ENCODE measurements around the gene IMMP2L. TPM values are rescaled to one million over a fixed set of nuclear protein-coding genes. Genes with fewer than 3 reads are reported as not detected.
"Not testable (repeated sequence)": the region's sequence is repeated elsewhere in the genome, so short reads cannot be mapped to it uniquely, and the experiment has no call there.

The IMMP2L gene
- total RNA-seq, 4 donors from 2014 or later: 2.6 to 69.1 (median 34.7) TPM

DNA sequence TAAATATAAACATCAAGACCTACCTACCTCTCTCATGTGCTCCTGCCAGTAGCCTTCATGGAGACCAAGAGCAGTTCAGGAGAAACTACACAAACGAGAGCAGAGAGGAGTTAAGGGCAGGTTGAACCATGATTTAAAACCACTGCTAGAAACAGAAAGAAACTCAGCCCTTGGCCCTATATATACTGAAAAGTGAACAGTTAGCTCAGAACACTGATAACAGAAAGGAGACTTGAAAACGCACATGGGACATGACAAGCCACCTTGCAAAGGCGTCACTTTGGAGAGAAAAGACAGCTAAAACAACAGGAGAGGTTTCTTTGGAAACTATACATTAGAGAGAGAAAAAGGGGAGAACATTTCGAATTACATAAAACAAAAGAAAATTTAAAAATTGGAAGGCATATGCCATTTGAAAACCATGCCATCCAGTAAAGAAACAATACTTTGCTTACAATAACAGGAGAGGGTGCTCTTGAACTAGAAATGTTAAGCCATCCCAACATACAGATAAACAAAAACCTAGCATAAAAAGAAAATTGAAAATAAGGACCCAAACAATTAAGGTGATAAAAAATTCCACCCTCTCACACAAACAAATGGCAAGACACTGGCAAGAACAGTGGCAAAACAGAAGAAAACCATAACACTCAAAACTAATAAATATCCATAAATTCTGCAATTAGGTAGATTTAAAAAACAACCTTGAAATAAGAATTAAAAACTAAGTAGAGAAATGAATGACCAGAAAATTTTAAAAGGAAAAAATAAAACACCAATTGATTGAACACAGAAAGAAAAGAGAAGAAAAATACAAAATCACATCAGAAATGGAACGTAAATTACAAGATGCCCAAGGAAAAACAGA is 232.7 kb downstream of the IMMP2L start:
- Histone ChIP-seq H3K36me3 (no peaks in the 10 kb centered on the region), H3K9me3 (no peaks in the 10 kb centered on the region)
- intact Hi-C loops (cut with DNase I; ENCODE audit: low total_unique reads): no loop called here

DNA sequence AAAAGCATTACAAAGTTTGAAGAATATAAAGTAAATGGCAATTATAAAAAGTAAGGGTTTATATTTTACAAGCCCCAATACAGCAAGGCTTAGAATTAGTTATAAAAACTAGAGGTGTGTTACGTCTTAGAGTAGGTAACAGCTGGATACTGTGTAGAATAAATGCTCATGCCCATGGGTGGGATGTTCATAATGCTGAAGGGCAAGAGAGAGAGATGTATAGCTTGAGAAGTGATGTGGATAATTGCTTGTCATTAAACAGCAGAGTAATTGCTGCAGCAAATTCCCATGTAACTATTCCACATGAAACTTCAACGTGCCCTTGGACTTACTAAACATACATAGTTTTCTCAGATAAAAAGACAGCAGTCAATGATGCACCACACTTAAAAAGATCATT is 233.8 kb downstream of the IMMP2L start:
- Histone ChIP-seq H3K9me3 (no peaks in the 10 kb centered on the region), H3K27ac (no peak overlapping the region), H3K36me3 (no peaks in the 10 kb centered on the region), H3K4me1 (no peaks in the 10 kb centered on the region), H3K4me3 (no peak overlapping the region), H3K27me3 (no peaks in the 10 kb centered on the region)
- DNase-seq: no peak
- TF ChIP-seq, protein P1, sequence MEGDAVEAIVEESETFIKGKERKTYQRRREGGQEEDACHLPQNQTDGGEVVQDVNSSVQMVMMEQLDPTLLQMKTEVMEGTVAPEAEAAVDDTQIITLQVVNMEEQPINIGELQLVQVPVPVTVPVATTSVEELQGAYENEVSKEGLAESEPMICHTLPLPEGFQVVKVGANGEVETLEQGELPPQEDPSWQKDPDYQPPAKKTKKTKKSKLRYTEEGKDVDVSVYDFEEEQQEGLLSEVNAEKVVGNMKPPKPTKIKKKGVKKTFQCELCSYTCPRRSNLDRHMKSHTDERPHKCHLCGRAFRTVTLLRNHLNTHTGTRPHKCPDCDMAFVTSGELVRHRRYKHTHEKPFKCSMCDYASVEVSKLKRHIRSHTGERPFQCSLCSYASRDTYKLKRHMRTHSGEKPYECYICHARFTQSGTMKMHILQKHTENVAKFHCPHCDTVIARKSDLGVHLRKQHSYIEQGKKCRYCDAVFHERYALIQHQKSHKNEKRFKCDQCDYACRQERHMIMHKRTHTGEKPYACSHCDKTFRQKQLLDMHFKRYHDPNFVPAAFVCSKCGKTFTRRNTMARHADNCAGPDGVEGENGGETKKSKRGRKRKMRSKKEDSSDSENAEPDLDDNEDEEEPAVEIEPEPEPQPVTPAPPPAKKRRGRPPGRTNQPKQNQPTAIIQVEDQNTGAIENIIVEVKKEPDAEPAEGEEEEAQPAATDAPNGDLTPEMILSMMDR (IDR thresholded peaks at IDR 0.05): no peak
- no peak for TF ChIP-seq POLR2A (IDR thresholded peaks at IDR 0.05)
- intact Hi-C loops (cut with DNase I; ENCODE audit: low total_unique reads): no loop called here

More for the DNA sequence above, 232.7 kb downstream of the IMMP2L start:
- Histone ChIP-seq H3K27me3 (no peaks in the 10 kb centered on the region), H3K4me3 (no peak overlapping the region), H3K27ac (no peak overlapping the region), H3K4me1 (no peaks in the 10 kb centered on the region)
- TF ChIP-seq, protein P1 (IDR thresholded peaks at IDR 0.05): no peak
- TF ChIP-seq POLR2A (IDR thresholded peaks at IDR 0.05): no peak
- DNase-seq: no peak

DNA sequence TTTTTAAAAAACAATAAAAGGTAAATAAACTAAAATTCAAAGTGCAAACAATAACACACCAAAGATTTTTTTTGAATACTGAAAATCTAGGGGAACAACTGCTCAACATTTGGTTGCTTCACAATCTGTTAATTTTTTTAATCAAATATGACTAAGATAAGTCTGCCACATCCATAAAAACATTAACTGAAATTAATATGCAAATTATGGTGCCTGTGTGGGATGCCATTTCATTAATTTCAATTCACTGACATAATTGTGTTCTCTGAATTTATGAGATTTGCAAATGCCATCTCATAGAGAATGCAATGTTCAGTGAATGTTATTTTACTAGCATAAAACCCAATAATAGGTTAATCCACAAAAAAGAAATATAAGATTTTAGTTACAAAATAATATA is 237.5 kb downstream of the IMMP2L start:
- Histone ChIP-seq H3K36me3 (no peaks in the 10 kb centered on the region), H3K27ac (no peak overlapping the region), H3K9me3 (no peaks in the 10 kb centered on the region), H3K4me1 (no peaks in the 10 kb centered on the region), H3K27me3 (no peaks in the 10 kb centered on the region), H3K4me3 (no peak overlapping the region)
- intact Hi-C loops (cut with DNase I; ENCODE audit: low total_unique reads): no loop called here
- TF ChIP-seq, protein P1 (IDR thresholded peaks at IDR 0.05): no peak
- no peak for TF ChIP-seq POLR2A (IDR thresholded peaks at IDR 0.05)
- DNase-seq: no peak

DNA sequence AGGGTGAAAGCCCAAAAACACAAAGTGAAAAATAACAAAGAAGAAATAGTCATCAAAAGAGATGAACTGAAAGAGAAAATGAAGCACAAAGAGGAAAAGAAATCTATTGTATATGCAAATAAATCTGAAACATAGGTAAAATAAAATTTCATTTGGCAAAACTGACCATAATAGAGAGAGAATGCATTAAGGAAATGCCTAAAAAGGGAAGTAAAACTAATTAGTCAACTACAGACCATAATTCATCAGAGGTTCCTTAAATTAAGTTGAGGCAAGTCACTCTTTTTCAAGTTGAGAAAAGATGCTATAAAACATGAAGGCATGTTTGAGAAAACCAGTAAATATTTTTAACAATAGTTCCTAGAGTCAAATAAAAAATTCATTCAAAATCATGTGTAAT is 238.1 kb downstream of the IMMP2L start:
- DNase-seq: no peak
- Histone ChIP-seq H3K4me1 (no peaks in the 10 kb centered on the region), H3K36me3 (no peaks in the 10 kb centered on the region), H3K4me3 (no peak overlapping the region), H3K9me3 (no peaks in the 10 kb centered on the region), H3K27me3 (no peaks in the 10 kb centered on the region), H3K27ac (no peak overlapping the region)
- TF ChIP-seq, protein P1 (IDR thresholded peaks at IDR 0.05): no peak
- no peak for TF ChIP-seq POLR2A (IDR thresholded peaks at IDR 0.05)
- intact Hi-C loops (cut with DNase I; ENCODE audit: low total_unique reads): no loop called here

DNA sequence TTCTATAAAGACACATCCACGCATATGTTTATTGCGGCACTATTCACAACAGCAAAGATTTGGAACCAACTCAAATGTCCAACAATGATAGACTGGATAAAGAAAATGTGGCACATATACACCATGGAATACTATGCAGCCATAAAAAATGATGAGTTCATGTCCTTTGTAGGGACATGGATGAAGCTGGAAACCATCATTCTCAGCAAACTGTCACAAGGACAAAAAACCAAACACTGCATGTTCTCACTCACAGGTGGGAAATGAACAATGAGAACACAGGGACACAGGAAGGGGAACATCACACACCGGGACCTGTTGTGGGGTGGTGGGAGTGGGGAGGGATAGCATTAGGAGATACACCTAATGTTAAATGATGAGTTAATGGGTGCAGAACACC is 238.6 kb downstream of the IMMP2L start:
- DNase-seq; H3K4me3 ChIP-seq; H3K27me3 ChIP-seq; H3K9me3 ChIP-seq; H3K4me1 ChIP-seq; H3K27ac ChIP-seq; H3K36me3 ChIP-seq; intact Hi-C loops (cut with DNase I; ENCODE audit: low total_unique reads): not testable (repeated sequence)

Measured in uterus (tissue), 4 donors.